ENCODE results near the gene AP4B1. TPM values are rescaled to one million over a fixed set of nuclear protein-coding genes. Genes with fewer than 3 reads are reported as not detected.
A peak's percentile ranks its signal among the peaks of the same experiment; 100 is the strongest.

The AP4B1 gene
- total and polyA plus RNA-seq, 9 of the 15 experiments (the other 6 are each of a cell fraction or from before 2014, with no cell fraction given), result 15.8 to 36.5 (median 24.6) TPM

DNA sequence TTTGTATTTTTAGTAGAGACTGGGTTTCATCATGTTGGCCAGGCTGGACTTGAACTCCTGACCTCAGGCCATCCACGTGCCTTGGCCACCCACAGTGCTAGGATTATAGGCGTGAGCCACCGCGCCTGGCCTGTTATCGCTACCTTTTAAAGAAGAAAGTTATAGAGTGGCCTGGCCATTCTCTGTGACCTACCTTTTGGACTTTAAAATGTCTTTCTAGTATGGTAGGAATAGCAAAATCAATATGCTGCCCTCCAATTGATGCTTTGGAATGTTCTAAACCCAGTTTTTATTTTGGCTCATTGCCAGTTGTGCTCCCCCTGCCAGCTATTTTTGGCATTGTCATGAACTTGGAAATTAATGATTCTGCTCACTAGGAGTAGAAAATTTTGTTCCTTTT, 44.4 kb upstream of the AP4B1 start (continued):
- TF ChIP-seq, protein P1, sequence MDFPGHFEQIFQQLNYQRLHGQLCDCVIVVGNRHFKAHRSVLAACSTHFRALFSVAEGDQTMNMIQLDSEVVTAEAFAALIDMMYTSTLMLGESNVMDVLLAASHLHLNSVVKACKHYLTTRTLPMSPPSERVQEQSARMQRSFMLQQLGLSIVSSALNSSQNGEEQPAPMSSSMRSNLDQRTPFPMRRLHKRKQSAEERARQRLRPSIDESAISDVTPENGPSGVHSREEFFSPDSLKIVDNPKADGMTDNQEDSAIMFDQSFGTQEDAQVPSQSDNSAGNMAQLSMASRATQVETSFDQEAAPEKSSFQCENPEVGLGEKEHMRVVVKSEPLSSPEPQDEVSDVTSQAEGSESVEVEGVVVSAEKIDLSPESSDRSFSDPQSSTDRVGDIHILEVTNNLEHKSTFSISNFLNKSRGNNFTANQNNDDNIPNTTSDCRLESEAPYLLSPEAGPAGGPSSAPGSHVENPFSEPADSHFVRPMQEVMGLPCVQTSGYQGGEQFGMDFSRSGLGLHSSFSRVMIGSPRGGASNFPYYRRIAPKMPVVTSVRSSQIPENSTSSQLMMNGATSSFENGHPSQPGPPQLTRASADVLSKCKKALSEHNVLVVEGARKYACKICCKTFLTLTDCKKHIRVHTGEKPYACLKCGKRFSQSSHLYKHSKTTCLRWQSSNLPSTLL (IDR thresholded peaks at IDR 0.05), result no peak
- TF ChIP-seq SMARCE1 (IDR thresholded peaks at IDR 0.05) (peak; percentile 45; the same call in 1 of the 2 replicates), ZNF12 (CRISPR knock-in tag; IDR thresholded peaks at IDR 0.05) (no peak), RBM14 (IDR thresholded peaks at IDR 0.05; ENCODE audit: borderline replicate concordance, insufficient read depth, low read depth, low read length) (no peak), SP2 (IDR thresholded peaks at IDR 0.05; ENCODE audit: extremely low read depth, low read depth, low read length, poor library complexity, severe bottlenecking) (no peak), GATAD2A (IDR thresholded peaks at IDR 0.05) (no peak), RUNX1 (IDR thresholded peaks at IDR 0.05; ENCODE audit: low read depth) (no peak), POLR2AphosphoS2 (IDR thresholded peaks at IDR 0.05; ENCODE audit: low read length) (no peak), MAZ (CRISPR knock-in tag; conservative IDR thresholded peaks at IDR 0.05 in 1 of 2, IDR thresholded peaks at IDR 0.05 in 1 of 2) (no peak), CBFA2T2 (conservative IDR thresholded peaks at IDR 0.05) (0 out of 2 replicates have a peak, but pooled peaks have one; percentile 5), MEIS2 (IDR thresholded peaks at IDR 0.05; ENCODE audit: partially characterized antibody) (no peak), ZNF175 (CRISPR knock-in tag; IDR thresholded peaks at IDR 0.05; ENCODE audit: low read depth) (no peak), STAT5B (CRISPR knock-in tag; IDR thresholded peaks at IDR 0.05) (no peak), POLR3A (IDR thresholded peaks at IDR 0.05; ENCODE audit: borderline replicate concordance, extremely low read depth, insufficient read depth, insufficient read length) (no peak), MECOM (CRISPR knock-in tag; IDR thresholded peaks at IDR 0.05) (no peak), EP300 (IDR thresholded peaks at IDR 0.05; ENCODE audit: low read length) (no peak), YBX1 (IDR thresholded peaks at IDR 0.05) (no peak), HNRNPL (IDR thresholded peaks at IDR 0.05; ENCODE audit: low read depth, low read length) (no peak), RBM34 (IDR thresholded peaks at IDR 0.05; ENCODE audit: borderline replicate concordance, insufficient read depth, low read length) (no peak)
- TF ChIP-seq, protein P2, sequence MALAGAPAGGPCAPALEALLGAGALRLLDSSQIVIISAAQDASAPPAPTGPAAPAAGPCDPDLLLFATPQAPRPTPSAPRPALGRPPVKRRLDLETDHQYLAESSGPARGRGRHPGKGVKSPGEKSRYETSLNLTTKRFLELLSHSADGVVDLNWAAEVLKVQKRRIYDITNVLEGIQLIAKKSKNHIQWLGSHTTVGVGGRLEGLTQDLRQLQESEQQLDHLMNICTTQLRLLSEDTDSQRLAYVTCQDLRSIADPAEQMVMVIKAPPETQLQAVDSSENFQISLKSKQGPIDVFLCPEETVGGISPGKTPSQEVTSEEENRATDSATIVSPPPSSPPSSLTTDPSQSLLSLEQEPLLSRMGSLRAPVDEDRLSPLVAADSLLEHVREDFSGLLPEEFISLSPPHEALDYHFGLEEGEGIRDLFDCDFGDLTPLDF (CRISPR knock-in tag; IDR thresholded peaks at IDR 0.05), result no peak; the same call in 1 of the 2 replicates
- TF ChIP-seq, protein P3, sequence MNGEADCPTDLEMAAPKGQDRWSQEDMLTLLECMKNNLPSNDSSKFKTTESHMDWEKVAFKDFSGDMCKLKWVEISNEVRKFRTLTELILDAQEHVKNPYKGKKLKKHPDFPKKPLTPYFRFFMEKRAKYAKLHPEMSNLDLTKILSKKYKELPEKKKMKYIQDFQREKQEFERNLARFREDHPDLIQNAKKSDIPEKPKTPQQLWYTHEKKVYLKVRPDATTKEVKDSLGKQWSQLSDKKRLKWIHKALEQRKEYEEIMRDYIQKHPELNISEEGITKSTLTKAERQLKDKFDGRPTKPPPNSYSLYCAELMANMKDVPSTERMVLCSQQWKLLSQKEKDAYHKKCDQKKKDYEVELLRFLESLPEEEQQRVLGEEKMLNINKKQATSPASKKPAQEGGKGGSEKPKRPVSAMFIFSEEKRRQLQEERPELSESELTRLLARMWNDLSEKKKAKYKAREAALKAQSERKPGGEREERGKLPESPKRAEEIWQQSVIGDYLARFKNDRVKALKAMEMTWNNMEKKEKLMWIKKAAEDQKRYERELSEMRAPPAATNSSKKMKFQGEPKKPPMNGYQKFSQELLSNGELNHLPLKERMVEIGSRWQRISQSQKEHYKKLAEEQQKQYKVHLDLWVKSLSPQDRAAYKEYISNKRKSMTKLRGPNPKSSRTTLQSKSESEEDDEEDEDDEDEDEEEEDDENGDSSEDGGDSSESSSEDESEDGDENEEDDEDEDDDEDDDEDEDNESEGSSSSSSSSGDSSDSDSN (IDR thresholded peaks at IDR 0.05; ENCODE audit: borderline replicate concordance in 1 of 2, low read depth in 2 of 2, low read length in 2 of 2), result no peak
- TF ChIP-seq, protein P4, sequence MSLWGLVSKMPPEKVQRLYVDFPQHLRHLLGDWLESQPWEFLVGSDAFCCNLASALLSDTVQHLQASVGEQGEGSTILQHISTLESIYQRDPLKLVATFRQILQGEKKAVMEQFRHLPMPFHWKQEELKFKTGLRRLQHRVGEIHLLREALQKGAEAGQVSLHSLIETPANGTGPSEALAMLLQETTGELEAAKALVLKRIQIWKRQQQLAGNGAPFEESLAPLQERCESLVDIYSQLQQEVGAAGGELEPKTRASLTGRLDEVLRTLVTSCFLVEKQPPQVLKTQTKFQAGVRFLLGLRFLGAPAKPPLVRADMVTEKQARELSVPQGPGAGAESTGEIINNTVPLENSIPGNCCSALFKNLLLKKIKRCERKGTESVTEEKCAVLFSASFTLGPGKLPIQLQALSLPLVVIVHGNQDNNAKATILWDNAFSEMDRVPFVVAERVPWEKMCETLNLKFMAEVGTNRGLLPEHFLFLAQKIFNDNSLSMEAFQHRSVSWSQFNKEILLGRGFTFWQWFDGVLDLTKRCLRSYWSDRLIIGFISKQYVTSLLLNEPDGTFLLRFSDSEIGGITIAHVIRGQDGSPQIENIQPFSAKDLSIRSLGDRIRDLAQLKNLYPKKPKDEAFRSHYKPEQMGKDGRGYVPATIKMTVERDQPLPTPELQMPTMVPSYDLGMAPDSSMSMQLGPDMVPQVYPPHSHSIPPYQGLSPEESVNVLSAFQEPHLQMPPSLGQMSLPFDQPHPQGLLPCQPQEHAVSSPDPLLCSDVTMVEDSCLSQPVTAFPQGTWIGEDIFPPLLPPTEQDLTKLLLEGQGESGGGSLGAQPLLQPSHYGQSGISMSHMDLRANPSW (CRISPR knock-in tag; IDR thresholded peaks at IDR 0.05), result no peak

Data from K562 (cell line).